ENCODE data around the gene KLF17. TPM values are rescaled to one million over a fixed set of nuclear protein-coding genes. Genes with fewer than 3 reads are reported as not detected.

Gene KLF17
- total RNA-seq, 4 donors from 2014 or later, result not detected

GRCh38 chr1:44161546-44161945 is 42.9 kb downstream of the KLF17 start:
- Histone ChIP-seq H3K9me3 (no peaks in the 10 kb centered on the region), H3K36me3 (no peaks in the 10 kb centered on the region), H3K27me3 (no peaks in the 10 kb centered on the region), H3K4me1 (no peaks in the 10 kb centered on the region), H3K4me3 (no peak overlapping the region), H3K27ac (no peak overlapping the region)
- DNase-seq (ENCODE audit: low spot score in 2 of 2), result no peak
- no peak for TF ChIP-seq CTCF (IDR thresholded peaks at IDR 0.05)
- TF ChIP-seq EP300 (IDR thresholded peaks at IDR 0.05), result no peak
- no peak for TF ChIP-seq POLR2A (IDR thresholded peaks at IDR 0.05)

DNA sequence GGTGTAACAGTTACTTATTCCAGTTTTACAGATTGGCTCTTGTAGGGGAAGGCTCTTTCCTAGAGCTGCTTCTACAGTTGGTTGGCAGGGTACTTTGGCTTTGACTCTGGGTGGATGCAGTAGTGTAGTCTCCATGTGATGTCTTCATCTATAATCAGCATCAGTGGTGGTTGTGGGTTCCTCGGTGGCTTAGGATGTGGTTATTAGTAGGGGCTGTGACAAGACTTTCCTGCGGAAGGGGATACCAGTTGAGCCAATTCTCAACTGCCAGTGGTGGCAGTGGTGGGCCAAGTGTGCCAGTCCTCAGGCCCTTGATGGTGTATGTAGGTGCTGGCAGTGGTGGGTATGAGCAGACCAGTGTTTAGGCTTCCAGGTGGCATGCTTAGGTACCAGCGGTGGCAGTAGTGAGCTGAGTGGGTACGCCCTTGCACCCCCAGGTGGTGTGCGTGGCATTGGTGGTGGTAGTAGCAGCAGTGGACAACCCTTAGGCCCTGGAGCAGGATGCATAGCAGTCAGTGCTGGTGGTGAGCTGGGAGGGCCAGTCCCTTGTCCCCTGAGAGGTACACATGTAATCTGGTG is 50.0 kb downstream of the KLF17 start:
- DNase-seq (ENCODE audit: low spot score in 2 of 2), result no peak
- no peaks in the 10 kb centered on the region for H3K27me3 ChIP-seq
- no peak overlapping the region for H3K27ac ChIP-seq
- no peaks in the 10 kb centered on the region for H3K4me1 ChIP-seq
- peaks cover 0 to 11% (median 0%) of the 10 kb centered on the region in 4 donors for H3K9me3 ChIP-seq
- no peak overlapping the region for H3K4me3 ChIP-seq
- WGBS, 2 donors, result 89 to 92% methylated on average over 5 of the region's 5 CpGs
- TF ChIP-seq CTCF (IDR thresholded peaks at IDR 0.05) (no peak), POLR2A (IDR thresholded peaks at IDR 0.05) (no peak), EP300 (IDR thresholded peaks at IDR 0.05) (no peak)
- no peaks in the 10 kb centered on the region for H3K36me3 ChIP-seq

DNA sequence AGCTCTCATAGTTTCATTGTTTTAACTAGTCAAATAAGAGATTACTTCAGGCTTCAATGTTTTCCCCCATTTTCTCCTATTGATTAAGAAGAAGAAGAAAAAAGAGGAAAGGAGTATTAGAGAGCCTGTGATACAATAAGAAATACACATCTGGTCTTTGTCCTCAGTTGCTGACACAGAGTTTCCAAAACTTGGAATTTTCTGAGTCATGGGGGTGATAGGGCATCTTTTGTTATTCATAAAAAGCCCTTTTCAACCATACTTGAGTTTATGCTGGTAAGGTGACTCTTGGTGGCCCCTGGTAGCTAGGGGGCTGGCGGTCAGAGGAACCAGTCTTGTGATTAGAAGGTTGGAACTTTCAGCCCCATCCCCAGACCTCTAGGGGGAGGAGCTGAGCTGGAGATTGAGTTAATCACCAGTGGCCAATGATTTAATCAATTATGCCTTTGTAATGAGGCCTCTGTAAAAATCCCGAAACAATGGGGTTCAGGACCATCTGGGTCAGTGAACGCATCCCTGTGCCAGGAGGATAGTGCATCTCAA is 51.7 kb downstream of the KLF17 start:
- H3K27me3 ChIP-seq, result no peaks in the 10 kb centered on the region
- DNase-seq (ENCODE audit: low spot score in 2 of 2), result no peak
- WGBS, 2 donors, result 61 to 75% methylated on average over 3 of the region's 3 CpGs
- H3K4me3 ChIP-seq, result no peak overlapping the region
- H3K4me1 ChIP-seq, result no peaks in the 10 kb centered on the region
- peaks cover 0 to 11% (median 0%) of the 10 kb centered on the region in 4 donors for H3K9me3 ChIP-seq
- no peaks in the 10 kb centered on the region for H3K36me3 ChIP-seq
- H3K27ac ChIP-seq, result no peak overlapping the region
- TF ChIP-seq EP300 (IDR thresholded peaks at IDR 0.05), result no peak

GRCh38 chr1:44174630-44175029 is 56.0 kb downstream of the KLF17 start:
- Histone ChIP-seq H3K27ac (no peak overlapping the region), H3K36me3 (no peaks in the 10 kb centered on the region), H3K9me3 (peaks cover 0 to 3% (median 0%) of the 10 kb centered on the region in 4 donors), H3K4me1 (no peaks in the 10 kb centered on the region), H3K27me3 (no peaks in the 10 kb centered on the region), H3K4me3 (no peak overlapping the region)
- 78 to 79% methylated on average over 1 of the region's 1 CpG for WGBS, 2 donors
- no peak for DNase-seq (ENCODE audit: low spot score in 2 of 2)
- TF ChIP-seq EP300 (IDR thresholded peaks at IDR 0.05) (no peak), CTCF (IDR thresholded peaks at IDR 0.05) (no peak), POLR2A (IDR thresholded peaks at IDR 0.05) (no peak)

Small RNA genes lying within 50 kb of the gene (small RNA-seq; reads per million reads assigned to genes)
- gene AL035417.1 (not detected), gene OOSP1P1 (not detected), gene RF00019 (not detected), gene RN7SL479P (not detected)

Other genes starting within 250 kb of the KLF17 start
- 1 to 10 TPM in 1 of 4 donors, under 1 TPM in 1, not detected in 2; 0.66 to 1.4 TPM for gene ARTN, start 185.0 kb upstream of the KLF17 start, total RNA-seq
- gene IPO13, start 171.9 kb upstream of the KLF17 start, total RNA-seq, result 10 to 100 TPM; 27.8 to 41.1 (median 31.2) TPM
- 10 to 100 TPM; 25.7 to 41.7 (median 31.9) TPM for gene DPH2, start 148.8 kb upstream of the KLF17 start, total RNA-seq
- gene ATP6V0B, start 143.9 kb upstream of the KLF17 start, total RNA-seq, result 100 to 1,000 TPM; 101 to 132 (median 113) TPM
- 10 to 100 TPM; 15.5 to 49.8 (median 21.1) TPM for gene B4GALT2, start 139.6 kb upstream of the KLF17 start, total RNA-seq
- gene CCDC24, start 127.2 kb upstream of the KLF17 start, total RNA-seq, result 10 to 100 TPM in 1 of 4 donors, 1 to 10 TPM in 3; 5.4 to 18.8 (median 8.9) TPM
- 1 to 10 TPM in 1 of 4 donors, under 1 TPM in 3; 0.42 to 1.8 (median 0.83) TPM for gene SLC6A9, start 87.4 kb upstream of the KLF17 start, total RNA-seq
- not detected for gene KLF18, start 22.8 kb downstream of the KLF17 start, total RNA-seq
- gene DMAP1, start 94.7 kb downstream of the KLF17 start, total RNA-seq, result 10 to 100 TPM; 39.8 to 81.2 (median 67.0) TPM
- 10 to 100 TPM; 60.1 to 82.2 (median 66.5) TPM for gene ERI3, start 236.4 kb downstream of the KLF17 start, total RNA-seq

Data from tibial nerve (tissue), 4 donors.